Activated naive CD4-positive, alpha-beta T cell treated with anti-CD3 and anti-CD28 coated beads, Interleukin-2, amount 10 ng/mL, durations not matched to agents 7 days and 5 days (primary cell): ENCODE data around the gene CTNNA3.

ENCODE experiments used
- CTCF ChIA-PET: fragments of 350-600 bp; sonication (Branson Sonifier 250); formaldehyde crosslinking; loops from one replicate; lab custom pipeline; 2021; ENCODE audit warnings: antibody characterized with exemption; lab: Charles Lee
- DNase-seq: peaks from one replicate; pipeline ENCODE4 v3.0.0-alpha.2; 2020
- H3K27ac Mint-ChIP-seq: one replicate; pipeline ENCODE4 v1.8.0; 2021; ENCODE audit warnings: mild to moderate bottlenecking, moderate library complexity, mixed read lengths
- H3K27me3 Mint-ChIP-seq: one replicate; pipeline ENCODE4 v1.8.0; 2021; ENCODE audit warnings: mild to moderate bottlenecking, mixed read lengths
- H3K36me3 Mint-ChIP-seq: one replicate; pipeline ENCODE4 v1.8.0; 2021; ENCODE audit warnings: mixed read lengths
- H3K4me1 Mint-ChIP-seq: one replicate; pipeline ENCODE4 v1.8.0; 2021; ENCODE audit warnings: mixed read lengths
- H3K4me3 Mint-ChIP-seq: one replicate; pipeline ENCODE4 v1.8.0; 2021; ENCODE audit warnings: mild to moderate bottlenecking, moderate library complexity, mixed read lengths
- H3K9me3 Mint-ChIP-seq: one replicate; pipeline ENCODE4 v1.8.0; 2021; ENCODE audit warnings: mixed read lengths

CTNNA3 gene

DNA sequence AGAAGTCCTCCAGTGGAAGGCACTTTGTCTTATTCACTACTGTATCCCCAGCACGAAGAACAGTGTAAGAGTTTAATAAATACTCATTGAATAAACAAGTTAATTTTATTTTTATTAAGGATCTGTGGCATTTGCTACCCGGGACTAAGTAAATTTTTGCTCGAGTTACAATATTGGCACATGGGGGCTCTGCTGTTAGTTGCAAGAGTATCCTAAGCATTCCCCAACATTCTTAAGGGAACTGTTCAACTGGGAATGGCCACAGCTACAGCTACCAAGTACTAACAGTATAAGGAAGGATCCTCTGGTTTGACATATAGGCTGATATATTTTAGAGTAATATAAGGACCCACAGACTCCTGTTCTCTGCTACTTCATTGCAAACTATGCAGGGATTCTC lies 778.9 kb downstream of the CTNNA3 start:
- H3K27me3 Mint-ChIP-seq = no peaks in the 10 kb centered on the region
- peaks cover 3% of the 10 kb centered on the region for H3K9me3 Mint-ChIP-seq
- H3K36me3 Mint-ChIP-seq = no peaks in the 10 kb centered on the region
- no peak overlapping the region for H3K27ac Mint-ChIP-seq
- CTCF ChIA-PET = no interaction called here
- no peak for DNase-seq
- no peak overlapping the region for H3K4me3 Mint-ChIP-seq
- no peaks in the 10 kb centered on the region for H3K4me1 Mint-ChIP-seq

DNA sequence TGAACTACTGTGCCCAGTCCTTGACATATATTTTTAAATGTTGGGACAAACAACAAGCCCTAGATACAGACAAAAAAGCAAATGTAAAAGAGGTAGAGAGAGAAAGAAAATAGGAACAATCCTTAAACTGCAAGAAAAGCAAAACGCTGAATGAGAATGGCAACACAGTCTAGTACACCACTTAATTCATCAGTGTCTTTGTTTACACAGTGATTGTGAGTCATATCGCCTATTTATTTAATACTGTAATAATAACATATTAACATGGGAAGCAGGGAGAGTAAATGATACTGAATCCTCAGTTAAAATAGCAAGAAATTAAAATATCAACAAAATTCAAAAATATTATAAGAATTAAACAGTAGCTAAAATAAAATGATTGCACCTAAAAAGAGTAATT lies 780.0 kb downstream of the CTNNA3 start:
- H3K4me1 Mint-ChIP-seq = no peaks in the 10 kb centered on the region
- H3K36me3 Mint-ChIP-seq = no peaks in the 10 kb centered on the region
- peaks cover 3% of the 10 kb centered on the region for H3K9me3 Mint-ChIP-seq
- no peaks in the 10 kb centered on the region for H3K27me3 Mint-ChIP-seq
- CTCF ChIA-PET = interaction anchor here (1.2 kb wide), 1 partner anchor 14 kb away, joined by 3 read pairs; no protein-coding TSS in a partner anchor
- no peak overlapping the region for H3K27ac Mint-ChIP-seq
- H3K4me3 Mint-ChIP-seq = no peak overlapping the region
- no peak for DNase-seq

DNA sequence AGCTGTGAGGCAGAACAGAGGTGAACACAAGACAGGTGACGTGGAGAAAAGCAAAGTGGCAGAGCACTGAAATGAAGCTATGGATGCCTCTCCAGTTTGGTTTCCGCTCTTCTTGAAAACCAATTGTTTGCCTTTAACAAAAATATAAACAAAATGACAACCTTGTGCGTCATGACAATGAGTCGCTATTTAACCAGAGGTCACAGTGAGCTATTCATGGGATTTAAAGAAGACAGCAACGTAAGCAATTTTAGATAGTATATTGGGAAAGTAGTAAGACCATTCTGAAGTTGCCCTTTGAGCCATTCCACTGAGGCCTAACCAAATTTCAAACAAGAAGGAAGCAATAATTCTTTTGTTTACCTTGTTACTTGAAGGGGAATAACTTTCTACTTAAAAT lies 785.3 kb downstream of the CTNNA3 start:
- H3K27me3 Mint-ChIP-seq = no peaks in the 10 kb centered on the region
- H3K27ac Mint-ChIP-seq = no peak overlapping the region
- no peaks in the 10 kb centered on the region for H3K36me3 Mint-ChIP-seq
- H3K9me3 Mint-ChIP-seq = peaks cover 3% of the 10 kb centered on the region
- no peak for DNase-seq
- no peaks in the 10 kb centered on the region for H3K4me1 Mint-ChIP-seq
- H3K4me3 Mint-ChIP-seq = no peak overlapping the region
- CTCF ChIA-PET = no interaction called here

DNA sequence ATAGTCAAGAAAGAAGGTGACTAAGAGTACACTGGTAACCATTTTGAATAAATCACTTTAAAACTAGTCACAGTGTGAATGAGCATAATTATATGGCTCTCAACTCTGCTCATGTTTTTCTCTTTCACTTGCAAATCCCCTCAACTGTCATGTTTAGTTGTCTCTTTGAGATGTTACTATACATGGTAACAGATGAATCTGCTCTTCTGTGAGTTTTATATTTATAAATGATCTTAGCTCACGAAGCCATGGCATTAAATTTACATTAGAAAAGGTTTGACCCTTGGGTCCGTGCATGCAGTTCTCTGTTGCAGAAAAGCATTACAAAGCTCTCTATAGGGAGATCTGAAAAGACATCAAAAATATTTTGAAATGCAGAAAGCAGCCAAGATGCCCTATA lies 803.1 kb downstream of the CTNNA3 start:
- no peaks in the 10 kb centered on the region for H3K4me1 Mint-ChIP-seq
- CTCF ChIA-PET = interaction anchor here (0.7 kb wide), 1 partner anchor 39 kb away, joined by 3 read pairs; no protein-coding TSS in a partner anchor
- H3K27ac Mint-ChIP-seq = no peak overlapping the region
- no peaks in the 10 kb centered on the region for H3K27me3 Mint-ChIP-seq
- H3K9me3 Mint-ChIP-seq = no peaks in the 10 kb centered on the region
- no peak for DNase-seq
- no peaks in the 10 kb centered on the region for H3K36me3 Mint-ChIP-seq
- H3K4me3 Mint-ChIP-seq = no peak overlapping the region

DNA sequence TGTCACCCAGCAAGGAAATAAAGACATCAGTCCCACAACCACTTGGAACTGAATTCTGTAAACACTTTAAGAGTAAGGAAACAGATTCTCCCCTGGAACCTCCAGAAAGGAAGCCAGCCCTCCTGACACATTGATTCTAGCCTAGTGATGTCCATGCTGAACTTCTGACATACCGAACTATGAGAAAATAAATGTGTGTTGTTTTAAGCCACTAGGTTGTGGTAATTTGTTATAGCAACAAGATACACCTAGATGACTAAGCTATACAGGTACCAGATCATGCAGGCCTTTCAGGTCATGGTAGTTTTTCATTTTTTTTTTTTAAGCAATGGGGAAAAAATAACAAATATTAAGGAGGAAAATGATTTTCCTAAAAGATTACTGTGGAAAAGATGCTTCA lies 807.8 kb downstream of the CTNNA3 start:
- Mint-ChIP-seq H3K4me3 (no peak overlapping the region), H3K9me3 (no peaks in the 10 kb centered on the region), H3K36me3 (no peaks in the 10 kb centered on the region), H3K27me3 (no peaks in the 10 kb centered on the region), H3K27ac (no peak overlapping the region), H3K4me1 (no peaks in the 10 kb centered on the region)
- CTCF ChIA-PET = no interaction called here
- no peak for DNase-seq

DNA sequence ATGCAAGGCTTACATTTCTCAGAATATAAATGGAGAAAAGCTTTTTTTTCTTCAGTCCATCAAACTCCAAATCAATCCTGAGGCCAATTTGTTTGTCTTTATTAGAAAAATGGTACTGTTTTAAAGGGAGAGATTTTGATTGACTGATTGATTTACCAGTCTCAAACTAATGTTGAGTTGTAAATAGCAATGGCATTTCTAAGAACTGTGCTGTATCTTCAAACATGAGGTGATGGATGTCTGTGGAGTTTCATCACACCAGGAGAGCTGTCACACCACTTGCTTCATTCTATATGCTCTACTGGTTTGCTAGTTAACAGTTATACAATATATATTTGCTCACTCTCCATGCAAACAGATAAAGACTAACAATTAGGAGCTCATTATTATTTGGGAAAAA lies 809.1 kb downstream of the CTNNA3 start:
- Mint-ChIP-seq H3K27me3 (no peaks in the 10 kb centered on the region), H3K9me3 (no peaks in the 10 kb centered on the region), H3K27ac (no peak overlapping the region), H3K36me3 (no peaks in the 10 kb centered on the region), H3K4me3 (no peak overlapping the region), H3K4me1 (no peaks in the 10 kb centered on the region)
- CTCF ChIA-PET = no interaction called here
- DNase-seq = no peak

DNA sequence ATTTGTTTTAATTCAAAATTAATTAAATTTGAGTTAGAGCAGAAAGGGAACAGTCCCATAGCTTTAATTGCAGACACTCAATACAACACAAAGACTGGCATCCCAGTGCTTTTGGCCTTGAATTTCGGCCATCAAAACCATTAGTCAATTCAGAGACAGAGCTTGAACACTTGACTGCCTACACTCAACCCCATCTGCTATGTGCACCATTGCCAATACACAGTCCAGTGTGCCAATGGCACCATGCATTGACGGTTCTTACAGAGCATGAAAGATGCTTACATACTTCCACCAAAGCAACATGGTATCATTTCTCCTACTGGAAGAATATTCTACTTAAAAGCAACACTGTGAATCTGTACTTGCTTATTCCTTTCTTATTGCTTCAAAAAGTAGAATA lies 813.7 kb downstream of the CTNNA3 start:
- Mint-ChIP-seq H3K9me3 (no peaks in the 10 kb centered on the region), H3K27ac (no peak overlapping the region), H3K4me1 (no peaks in the 10 kb centered on the region), H3K36me3 (no peaks in the 10 kb centered on the region), H3K27me3 (no peaks in the 10 kb centered on the region), H3K4me3 (no peak overlapping the region)
- CTCF ChIA-PET = no interaction called here
- DNase-seq = no peak

DNA sequence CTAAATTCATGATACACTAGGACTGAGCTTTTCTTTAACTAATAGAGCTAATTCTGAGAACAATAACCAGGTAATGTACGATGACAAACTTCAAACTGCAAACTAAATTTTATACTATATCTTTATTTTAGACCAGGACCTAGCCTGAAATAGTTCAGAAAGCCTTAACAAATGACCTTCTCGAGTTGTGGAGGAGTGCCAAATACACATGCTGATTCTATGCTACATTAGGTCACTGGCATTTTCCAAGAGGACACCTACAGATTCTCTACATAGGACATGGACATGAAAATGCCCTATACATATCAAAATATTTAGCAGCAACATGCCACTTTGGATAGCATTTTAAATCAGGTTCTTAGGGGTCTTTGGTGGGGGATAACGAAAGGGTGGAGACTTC lies 814.2 kb downstream of the CTNNA3 start:
- no peak overlapping the region for H3K4me3 Mint-ChIP-seq
- CTCF ChIA-PET = no interaction called here
- H3K36me3 Mint-ChIP-seq = no peaks in the 10 kb centered on the region
- no peak for DNase-seq
- H3K4me1 Mint-ChIP-seq = no peaks in the 10 kb centered on the region
- H3K27me3 Mint-ChIP-seq = no peaks in the 10 kb centered on the region
- H3K27ac Mint-ChIP-seq = no peak overlapping the region
- no peaks in the 10 kb centered on the region for H3K9me3 Mint-ChIP-seq

DNA sequence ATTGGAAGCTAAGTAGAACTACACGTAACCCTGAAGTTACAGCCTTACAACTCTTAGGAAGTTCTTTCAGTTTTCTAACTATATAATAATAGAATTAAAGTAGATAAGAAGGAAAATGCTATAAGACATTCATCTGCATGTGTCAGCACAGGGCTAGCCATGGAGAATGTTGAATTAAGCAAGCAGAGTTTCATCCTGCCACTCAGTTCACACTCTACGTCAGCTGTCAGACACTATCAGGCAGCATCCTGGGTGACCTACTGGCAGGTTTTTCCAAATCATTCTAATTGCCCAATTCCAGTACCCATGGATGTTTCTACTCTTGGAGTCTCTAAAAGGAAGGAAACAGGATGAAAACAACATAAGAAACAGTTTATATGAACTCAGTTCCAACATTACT lies 815.2 kb downstream of the CTNNA3 start:
- CTCF ChIA-PET = no interaction called here
- Mint-ChIP-seq H3K27ac (no peak overlapping the region), H3K36me3 (no peaks in the 10 kb centered on the region), H3K27me3 (no peaks in the 10 kb centered on the region), H3K9me3 (no peaks in the 10 kb centered on the region), H3K4me3 (no peak overlapping the region), H3K4me1 (no peaks in the 10 kb centered on the region)
- no peak for DNase-seq

DNA sequence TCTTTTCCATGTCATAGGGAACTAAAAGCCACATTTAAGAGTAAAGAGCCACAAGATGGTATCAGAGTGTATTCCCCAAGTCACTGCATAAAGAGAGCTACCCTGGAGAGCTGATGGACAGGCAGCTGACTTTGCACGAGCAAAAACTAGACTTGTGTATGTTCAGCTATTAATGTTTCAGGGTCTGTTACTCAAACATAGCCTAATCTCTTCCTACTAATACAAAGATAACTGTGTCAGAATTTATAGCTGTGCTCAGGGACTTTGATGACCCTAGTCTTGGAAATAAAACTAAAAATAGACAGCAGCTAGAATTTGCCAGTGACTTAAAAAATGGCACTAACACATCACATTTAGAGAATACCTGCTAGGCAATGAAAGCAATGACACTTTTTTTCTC lies 815.7 kb downstream of the CTNNA3 start:
- no peaks in the 10 kb centered on the region for H3K4me1 Mint-ChIP-seq
- no peak for DNase-seq
- H3K4me3 Mint-ChIP-seq = no peak overlapping the region
- no peaks in the 10 kb centered on the region for H3K9me3 Mint-ChIP-seq
- H3K36me3 Mint-ChIP-seq = no peaks in the 10 kb centered on the region
- CTCF ChIA-PET = no interaction called here
- no peak overlapping the region for H3K27ac Mint-ChIP-seq
- H3K27me3 Mint-ChIP-seq = no peaks in the 10 kb centered on the region

DNA sequence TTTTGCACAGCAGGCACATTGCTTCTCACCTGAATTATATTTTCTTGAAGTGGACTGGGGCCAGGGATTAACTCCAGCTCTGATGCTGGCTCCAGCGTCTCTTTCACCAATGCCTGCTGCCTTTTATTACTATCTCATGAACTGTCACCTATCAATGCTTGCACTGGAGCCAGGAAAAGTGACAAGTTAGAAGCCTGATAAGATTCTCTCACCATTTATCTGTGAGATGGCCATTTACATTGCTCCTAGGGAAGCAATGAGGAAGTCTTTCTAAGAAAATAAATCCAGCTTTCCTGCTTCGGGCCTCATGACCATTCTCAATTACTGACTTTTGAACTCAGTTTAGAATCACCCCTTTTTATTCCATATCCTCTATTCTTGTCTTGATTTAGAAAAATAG lies 818.6 kb downstream of the CTNNA3 start:
- Mint-ChIP-seq H3K4me3 (no peak overlapping the region), H3K9me3 (no peaks in the 10 kb centered on the region)

DNA sequence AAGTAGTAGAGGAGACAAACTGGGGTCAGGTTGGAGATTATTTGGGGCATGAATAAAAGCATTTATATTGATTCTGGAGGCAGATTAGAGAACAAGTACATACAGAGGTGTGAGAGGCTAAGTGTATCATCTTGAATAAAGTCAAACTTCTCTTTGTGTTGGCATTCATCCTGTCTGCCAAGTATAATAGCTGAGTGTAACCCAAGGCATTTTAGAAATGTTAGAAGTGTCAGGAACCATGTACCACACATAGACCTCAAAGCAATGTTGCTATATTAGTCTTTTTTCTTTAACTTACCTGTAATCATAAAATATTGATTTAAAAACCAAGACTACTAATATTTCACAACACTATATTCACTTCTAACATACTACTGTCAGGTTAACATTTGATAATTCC lies 826.4 kb downstream of the CTNNA3 start:
- Mint-ChIP-seq H3K27me3 (no peaks in the 10 kb centered on the region), H3K27ac (no peak overlapping the region), H3K36me3 (no peaks in the 10 kb centered on the region), H3K9me3 (no peaks in the 10 kb centered on the region), H3K4me1 (no peaks in the 10 kb centered on the region), H3K4me3 (no peak overlapping the region)
- no peak for DNase-seq
- CTCF ChIA-PET = interaction anchor here (0.7 kb wide), 1 partner anchor 320 kb away, joined by 3 read pairs; no protein-coding TSS in a partner anchor

More for the DNA sequence above, 818.6 kb downstream of the CTNNA3 start:
- Mint-ChIP-seq H3K36me3 (no peaks in the 10 kb centered on the region), H3K27ac (no peak overlapping the region), H3K4me1 (no peaks in the 10 kb centered on the region), H3K27me3 (no peaks in the 10 kb centered on the region)
- no peak for DNase-seq
- CTCF ChIA-PET = no interaction called here

DNA sequence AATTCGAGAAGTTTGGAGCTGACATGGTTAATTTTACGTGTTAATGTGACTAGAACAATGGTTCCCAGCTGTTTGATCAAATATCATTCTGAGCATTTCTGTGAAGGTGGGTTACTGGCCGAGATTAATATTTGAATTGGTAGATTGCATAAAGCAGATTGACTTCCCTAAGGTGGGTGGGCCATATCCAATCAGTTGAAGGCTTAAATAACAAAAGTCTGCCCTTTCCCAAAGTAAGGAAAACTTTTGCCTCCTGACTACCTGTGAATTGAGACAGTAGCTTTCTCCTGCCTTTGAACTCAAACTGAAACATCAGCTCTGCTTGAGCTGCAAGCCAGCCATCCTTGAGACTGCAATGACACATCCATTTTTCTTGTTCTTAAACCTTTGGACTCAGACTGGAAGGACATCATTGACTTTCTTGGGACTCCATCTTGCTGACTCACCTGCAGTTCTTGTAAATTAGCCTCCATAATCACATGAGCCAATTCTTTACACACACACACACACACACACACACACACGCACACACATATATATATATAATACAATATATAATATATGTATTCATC lies 833.2 kb downstream of the CTNNA3 start:
- Mint-ChIP-seq H3K36me3 (no peaks in the 10 kb centered on the region), H3K9me3 (peaks cover 1% of the 10 kb centered on the region), H3K27ac (no peak overlapping the region), H3K4me1 (no peaks in the 10 kb centered on the region), H3K4me3 (no peak overlapping the region), H3K27me3 (no peaks in the 10 kb centered on the region)
- no peak for DNase-seq
- CTCF ChIA-PET = no interaction called here

DNA sequence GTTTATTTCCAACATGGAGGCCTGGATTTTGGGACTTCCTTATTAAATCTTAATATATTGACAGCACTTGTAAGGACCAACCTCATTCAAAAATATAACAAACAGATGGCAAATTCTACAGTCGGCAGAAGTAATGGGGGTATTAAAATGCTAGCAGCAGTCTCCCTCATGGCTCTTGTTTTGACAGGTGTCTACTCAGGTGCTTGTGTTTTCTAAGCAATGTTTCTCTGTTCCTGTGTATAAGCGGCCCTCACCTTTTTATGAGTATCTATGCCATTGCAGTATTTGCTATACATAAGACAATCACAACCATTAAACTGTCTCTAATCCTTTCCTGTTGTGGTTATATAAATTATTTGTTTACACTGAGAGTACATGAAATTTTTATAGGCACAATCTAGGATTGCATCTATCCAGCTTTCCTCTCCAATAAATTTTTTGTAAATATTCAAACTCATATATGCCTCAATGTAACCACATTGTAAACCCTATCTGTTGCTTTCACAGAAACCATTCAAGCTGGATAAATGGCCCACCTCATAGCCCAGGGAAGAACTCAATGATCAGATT lies 835.5 kb downstream of the CTNNA3 start:
- DNase-seq = no peak
- no peak overlapping the region for H3K4me3 Mint-ChIP-seq
- no peak overlapping the region for H3K27ac Mint-ChIP-seq
- peaks cover 1% of the 10 kb centered on the region for H3K9me3 Mint-ChIP-seq
- CTCF ChIA-PET = no interaction called here
- no peaks in the 10 kb centered on the region for H3K36me3 Mint-ChIP-seq
- H3K4me1 Mint-ChIP-seq = no peaks in the 10 kb centered on the region
- no peaks in the 10 kb centered on the region for H3K27me3 Mint-ChIP-seq

DNA sequence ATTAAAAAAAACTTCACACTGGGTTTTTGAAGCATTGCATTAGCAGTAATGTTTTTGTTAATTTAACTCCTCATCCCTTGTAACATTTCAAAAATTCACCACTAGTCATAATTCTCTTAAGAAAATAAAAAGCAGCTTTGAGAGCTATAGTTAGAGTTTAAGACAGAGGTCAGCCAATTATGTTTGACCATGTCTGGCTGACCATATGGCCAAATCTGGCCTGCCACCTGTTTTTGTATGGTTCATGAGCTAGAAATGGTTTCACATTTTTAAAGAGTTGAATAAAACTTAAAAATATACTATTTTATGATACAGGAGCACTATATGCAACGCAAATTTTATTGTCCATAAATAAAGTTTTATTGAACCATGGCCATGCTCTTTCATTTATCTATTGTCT lies 843.2 kb downstream of the CTNNA3 start:
- H3K4me1 Mint-ChIP-seq = no peaks in the 10 kb centered on the region
- no peak for DNase-seq
- no peak overlapping the region for H3K27ac Mint-ChIP-seq
- no peaks in the 10 kb centered on the region for H3K36me3 Mint-ChIP-seq
- H3K4me3 Mint-ChIP-seq = no peak overlapping the region
- H3K9me3 Mint-ChIP-seq = no peaks in the 10 kb centered on the region
- CTCF ChIA-PET = no interaction called here
- no peaks in the 10 kb centered on the region for H3K27me3 Mint-ChIP-seq
